GM19397 (cell line): ENCODE results near the gene DIAPH1.
A peak's percentile ranks its signal among the peaks of the same experiment; 100 is the strongest.

Source experiments
- ATAC-seq: cut with Tn5 transposase; IDR thresholded peaks from one replicate; pipeline ENCODE4 v1.9.1; 2021; ENCODE audit warnings: mild to moderate bottlenecking, moderate library complexity; ENCODE audit not compliant: unreplicated experiment

The DIAPH1 gene

GRCh38 chr5:141618804-141619554 lies at the start of gene DIAPH1:
Gene DIAPH1, minus strand, starts transcription at chr5:141619000. Its CDS starts 86 bp downstream, at chr5:141618914.
- ATAC-seq, result peak; percentile 88

DNA sequence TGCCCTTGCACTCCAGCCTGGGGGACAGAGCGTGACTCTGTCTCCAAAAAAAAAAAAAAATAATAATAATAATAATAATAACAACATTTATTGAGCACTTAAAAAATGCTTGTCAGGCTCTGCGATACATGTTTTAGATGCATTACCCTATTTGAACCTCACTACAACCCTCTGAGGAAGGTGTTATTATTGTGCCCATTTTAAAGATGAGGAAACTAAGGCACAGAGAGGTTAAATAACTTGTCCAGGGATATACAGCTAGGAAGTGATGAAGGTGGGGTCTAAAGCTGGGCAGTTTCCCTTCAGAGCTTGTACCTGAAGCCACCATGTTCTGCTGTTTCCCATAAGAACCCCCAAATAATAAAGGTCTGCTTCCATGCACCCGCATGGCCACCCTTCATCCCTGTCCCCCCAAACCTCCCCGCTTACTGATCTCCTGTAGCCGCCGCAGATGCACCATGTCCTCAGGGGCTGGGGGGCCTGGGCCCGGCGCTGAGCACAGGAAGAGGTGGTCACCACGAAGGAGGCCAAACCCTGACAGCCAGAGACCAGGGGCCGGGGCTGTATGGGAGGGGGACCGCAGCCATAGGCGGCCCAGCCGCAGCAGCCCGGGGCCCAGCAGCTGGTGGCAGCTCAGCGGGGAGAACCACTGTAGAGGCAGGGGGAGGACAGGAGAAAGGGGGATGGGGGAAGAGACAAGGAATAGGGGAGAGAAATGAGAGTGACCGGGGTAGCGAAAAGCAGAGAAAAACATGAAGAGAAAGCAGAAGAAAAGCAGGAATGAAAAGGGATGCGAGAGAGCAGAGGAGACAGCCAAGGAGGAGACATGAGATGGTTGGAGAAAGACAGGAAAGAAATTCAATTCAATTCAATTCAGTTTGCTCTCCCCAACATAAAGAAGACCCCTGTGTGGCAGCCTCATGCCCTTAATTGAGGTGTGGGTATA lies 47.5 kb upstream of the DIAPH1 start:
- ATAC-seq, result no peak

DNA sequence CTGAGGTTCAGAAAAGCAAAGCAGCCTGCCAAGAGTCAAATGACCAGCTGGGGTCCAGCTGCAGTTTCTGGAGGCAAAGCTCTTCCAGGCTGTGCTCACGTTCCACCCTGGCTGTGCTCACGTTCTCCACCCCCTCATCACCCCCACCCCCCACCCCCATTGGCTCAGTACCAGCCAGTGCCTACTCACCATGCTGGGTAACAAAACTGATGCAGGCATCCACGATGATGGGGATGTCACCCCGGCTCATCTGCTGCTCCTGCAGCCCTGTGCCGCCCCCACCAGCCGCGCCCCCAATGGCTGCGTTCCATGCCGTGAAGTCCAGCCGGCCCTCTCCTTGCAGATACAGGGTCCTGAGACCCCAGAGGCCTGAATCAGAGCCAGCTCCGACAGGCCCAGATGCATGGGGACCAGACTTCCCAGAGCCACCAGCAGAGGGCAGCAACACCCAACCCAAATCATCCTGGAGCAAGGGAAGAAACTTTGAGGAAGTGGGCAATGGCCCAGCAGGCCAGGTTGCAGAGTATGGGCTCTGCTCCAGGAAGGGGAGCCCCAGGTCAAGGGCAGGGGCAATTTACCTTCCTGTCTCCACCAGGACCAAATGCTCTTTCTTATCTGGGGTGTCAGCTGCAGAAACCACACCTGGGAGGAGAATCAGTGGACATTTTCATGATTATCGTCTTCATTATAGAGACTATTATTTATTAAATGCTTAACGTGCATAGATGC lies 46.1 kb upstream of the DIAPH1 start:
- ATAC-seq, result peak; percentile 98

GRCh38 chr5:141663506-141663905 lies 44.7 kb upstream of the DIAPH1 start:
- ATAC-seq, result no peak

DNA sequence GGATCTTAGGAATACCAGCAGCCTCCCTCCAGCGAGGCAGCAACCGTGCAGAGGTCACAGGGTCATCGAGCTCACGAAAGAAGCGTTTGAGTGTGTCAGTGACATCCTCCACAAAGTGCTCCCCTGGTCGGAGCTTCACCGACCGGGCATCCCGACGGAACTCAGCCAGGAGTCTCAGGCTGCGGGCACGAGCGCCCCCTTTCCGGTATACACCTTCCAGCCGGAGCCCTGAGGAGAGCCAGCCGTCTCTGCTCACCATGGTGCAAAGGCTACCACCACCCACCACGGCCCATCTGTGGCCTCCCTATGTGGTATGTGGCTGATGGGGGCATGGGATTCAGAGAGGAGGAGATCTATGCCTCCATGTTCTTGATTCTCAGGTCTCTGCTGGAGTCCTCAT lies 43.2 kb upstream of the DIAPH1 start:
- no peak for ATAC-seq

DNA sequence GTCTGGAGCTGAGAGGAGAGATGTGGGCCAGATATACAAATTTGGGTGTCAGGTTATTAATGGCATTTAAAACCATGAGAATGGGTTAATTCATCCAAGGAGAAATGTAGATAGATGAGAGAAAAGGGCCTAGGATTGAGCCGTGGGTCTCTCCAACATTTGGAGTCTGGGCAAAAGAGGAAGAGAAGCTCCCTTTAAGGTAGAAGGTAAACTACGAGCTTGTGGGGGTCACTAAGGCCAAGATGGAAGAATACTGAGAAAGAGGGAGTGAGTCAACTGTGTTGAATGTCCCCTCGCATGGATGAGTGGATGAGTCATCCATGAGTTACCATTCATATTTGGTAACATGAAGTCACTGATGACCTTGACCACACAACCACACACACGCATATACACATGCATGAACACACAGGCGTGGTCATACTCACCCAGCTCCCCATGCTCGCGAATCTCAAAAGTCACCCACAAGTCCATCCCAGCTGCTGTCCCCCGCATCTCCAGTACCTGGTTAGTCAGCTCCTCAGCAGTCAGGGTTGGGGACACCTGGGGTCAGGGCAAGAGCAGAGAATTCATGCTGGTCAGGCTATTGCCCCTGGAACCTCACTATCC lies 39.2 kb upstream of the DIAPH1 start:
- no peak for ATAC-seq

- no peak for ATAC-seq
Measured at GRCh38 chr5:141657404-141657803, 38.6 kb upstream of the DIAPH1 start.

DNA sequence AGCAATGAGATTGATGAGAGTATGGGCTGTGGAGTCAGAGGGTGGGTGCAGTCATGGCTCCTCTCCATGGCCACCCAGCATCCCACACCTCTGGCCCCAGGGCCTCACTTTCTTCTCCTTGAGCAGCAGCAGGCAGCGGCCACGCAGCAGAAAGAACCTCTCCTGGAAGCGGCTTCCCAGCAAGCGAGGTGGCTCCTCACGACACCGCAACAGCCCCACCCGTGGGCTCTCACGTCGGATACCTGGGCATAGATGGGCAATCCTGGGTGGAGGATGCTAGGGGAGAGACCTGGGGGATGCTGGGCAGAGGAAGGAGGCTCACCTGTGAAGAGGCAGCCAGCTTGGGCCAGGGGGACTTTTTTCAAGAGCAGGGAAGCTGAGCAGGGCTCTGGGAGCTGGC lies 37.6 kb upstream of the DIAPH1 start:
- no peak for ATAC-seq

DNA sequence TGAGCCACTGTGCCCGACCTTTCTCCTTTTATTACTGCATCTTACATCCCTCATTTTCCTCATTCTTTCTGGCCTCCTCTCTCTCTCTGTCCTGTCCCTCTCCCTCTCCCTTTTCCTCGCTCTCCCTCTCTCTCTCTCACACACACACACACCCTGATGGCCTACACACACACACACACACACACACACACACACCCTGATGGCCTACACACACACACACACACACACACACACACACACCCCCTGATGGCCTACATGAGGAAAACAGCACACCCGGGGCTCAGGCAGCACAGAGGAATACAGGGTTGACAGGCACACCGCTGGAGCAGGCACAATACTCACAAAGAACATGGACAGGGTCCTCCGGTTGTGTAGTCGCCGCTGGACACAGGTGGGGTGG lies 36.2 kb upstream of the DIAPH1 start:
- ATAC-seq, result no peak

DNA sequence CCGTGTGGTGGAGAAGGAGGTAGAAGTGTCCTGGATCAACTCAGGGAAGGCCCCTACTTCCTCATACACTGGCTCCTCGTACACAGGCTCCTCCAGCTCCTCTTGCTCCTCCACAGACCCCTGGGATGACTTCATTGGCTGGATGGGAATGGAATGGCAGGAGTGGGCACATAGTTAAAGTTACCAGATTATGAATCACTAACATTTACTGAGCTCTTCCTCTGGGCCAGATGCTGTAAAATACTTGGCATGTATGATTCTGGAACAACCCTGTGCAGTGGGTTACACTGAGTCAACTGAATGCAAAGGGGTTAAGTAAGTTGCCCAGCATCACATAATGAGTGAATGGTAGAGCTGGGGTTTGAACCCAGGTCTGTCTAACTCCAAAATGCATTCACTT lies 35.5 kb upstream of the DIAPH1 start:
- ATAC-seq, result no peak

GRCh38 chr5:141651728-141652105 lies 32.9 kb upstream of the DIAPH1 start:
- no peak for ATAC-seq

DNA sequence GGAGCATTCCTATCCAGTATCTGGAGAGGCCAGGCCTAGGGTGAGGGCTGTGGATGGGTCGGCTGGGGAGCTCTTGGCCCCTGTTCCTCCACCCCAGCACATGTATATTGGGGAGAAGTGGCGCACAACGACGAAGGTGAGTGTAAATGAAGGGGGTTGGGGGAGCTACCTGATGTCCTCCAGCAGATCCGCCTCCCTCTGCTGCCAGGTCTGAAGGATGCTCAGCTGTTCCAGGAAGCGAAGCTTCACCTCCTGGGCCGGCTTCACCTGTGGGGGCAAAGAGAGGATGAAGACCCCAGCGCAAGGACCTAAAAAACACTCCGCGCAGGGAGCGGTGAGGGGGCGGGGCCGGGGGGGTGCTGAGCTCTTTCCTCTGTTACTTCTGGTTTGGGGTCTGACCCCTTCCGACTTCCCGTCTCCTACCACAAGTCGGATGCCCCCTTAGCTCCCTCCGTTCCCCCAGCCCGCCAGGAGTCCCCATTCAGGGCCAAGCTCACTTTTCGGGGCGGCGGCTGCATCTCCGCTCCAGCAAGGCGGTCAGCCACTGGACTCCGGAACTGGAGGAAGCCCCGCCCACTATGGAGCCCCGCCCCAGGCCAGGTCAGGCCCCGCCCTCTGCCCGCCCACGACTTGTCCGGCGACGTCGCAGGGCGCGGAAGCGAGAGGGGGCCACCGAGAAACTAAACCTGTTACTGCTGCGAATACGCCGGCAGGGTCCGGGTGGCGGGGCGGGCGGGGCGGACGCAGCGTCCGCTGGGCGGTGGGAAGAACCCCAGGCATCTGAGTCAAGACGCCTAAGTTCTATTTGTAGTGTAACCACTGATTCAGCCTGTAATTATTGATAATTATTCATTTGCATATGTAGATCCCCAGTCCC lies 32.3 kb upstream of the DIAPH1 start, which contains the start of gene FCHSD1:
Gene FCHSD1 (minus strand): TSS at position 568 of the 877 bp plus-strand sequence. CDS start 50 bp downstream, at position 518.
- ATAC-seq, result peak; percentile 97

GRCh38 chr5:141649972-141650371 lies 31.2 kb upstream of the DIAPH1 start:
- ATAC-seq, result no peak

DNA sequence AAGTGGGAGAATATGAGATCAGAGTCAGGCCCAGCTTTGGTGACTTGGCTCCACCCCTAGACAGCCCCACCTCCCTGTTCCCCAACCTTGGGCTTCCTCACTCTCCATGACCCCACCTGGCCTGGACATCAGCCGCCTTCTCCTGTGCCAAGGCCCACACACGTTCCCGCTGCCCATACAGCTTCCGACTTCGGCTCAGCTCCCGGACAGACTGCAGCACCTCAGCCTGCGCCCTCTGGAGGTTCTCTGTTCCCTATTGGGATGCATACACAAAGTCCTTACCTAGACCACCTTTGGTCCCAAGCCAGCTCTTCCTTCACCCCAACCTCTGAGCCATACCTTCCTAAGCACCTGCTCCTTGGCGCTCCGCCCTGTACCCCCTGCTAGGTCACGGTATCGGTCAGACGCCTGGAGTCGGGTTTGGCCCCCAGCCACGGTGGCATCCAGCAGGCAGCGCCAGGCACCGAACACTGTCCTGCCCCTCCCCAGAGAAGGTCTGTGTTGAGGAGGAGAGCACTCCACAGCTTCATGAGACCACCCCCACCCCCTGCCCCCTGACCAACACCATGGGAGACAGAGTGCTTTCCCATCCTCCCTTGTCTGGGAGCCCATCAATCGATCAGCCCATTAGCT lies 30.4 kb upstream of the DIAPH1 start:
- no peak for ATAC-seq

DNA sequence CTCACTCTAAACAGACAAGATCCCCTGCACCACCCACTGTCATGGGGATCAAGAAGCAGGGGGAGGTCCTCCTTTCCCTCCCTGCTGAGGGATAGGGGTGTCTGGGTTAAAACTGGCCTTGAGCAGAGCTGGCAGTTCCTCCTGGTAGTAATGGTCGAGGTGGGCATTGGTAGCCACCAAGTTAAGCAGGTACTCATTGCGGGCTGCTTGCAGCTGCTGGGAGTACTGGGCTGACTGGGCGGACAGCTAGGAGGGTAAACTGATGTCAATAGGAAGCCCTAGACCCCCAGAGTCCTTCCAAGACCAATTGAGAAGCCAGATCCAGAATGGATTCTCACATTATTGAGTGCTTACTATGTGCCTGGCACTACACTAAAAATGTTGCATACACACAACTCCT lies 29.1 kb upstream of the DIAPH1 start:
- ATAC-seq, result no peak

DNA sequence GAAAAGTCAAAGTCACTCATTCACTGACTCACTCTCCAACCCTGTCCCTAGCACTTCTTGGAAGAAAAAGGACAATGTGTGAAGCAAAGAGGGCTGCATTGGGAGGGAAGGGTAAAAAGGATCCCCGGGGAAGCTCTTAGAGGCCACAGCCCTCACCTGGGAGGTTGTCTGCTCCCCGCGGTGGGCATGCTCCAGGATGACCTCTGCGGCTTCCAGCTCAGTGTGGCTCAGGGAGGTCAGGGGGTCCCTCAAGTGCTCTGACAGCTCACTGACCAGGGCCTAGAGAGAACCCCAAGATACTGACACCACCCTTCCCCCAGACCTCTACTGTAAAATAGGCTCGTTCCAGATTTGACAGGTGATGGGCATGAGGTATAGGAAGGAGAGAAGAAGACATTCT lies 28.4 kb upstream of the DIAPH1 start:
- ATAC-seq, result no peak

DNA sequence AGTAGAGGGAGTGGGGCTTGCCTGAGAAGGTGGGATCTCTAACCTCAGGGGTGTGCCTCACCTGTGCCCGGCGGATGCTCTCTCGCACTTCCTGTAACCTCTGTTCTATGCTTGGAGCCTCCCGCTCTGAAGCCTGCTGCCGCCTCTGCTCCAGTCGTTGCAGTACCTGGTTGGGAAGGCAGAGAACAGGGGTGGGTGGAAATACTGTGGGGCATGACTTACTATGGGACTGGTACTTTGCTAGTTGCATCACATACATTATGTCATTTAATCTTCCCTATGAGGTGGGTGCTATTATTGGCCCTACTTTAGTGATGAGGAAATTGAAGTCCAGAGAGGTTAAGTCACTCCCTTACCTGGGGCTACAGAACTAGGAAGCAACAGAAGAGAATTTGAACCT lies 27.2 kb upstream of the DIAPH1 start:
- no peak for ATAC-seq

DNA sequence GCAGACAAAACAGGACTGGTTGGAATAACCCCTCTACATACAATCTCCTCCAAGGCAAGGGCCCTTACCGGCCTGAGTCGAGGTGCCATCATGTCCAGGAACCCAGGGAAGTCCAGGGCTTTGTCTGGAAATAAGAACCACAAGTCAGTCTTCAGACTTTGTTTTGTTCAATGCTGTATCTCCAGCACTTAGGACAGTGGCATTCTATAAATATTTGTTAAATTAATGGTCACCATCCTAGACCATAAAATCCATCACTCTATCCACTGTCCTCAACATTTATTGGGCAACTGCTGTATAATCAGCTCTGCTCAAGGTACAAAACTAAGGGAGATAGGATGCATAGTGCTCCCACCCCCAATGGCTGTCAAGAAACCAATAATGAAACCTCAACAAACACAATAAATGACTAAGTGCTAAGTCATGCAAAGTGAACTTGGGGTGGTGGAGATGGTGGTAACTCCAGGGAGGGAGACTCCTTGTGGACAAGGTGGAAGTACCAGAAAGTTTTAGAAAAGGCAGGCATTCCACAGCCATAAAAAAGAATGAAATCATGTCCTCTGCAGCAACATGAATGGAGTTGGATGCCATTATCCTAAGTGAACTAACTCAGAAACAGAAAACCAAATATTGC lies 23.0 kb upstream of the DIAPH1 start:
- ATAC-seq, result peak; percentile 35

- ATAC-seq, result no peak
Measured at GRCh38 chr5:141640698-141641097, 21.9 kb upstream of the DIAPH1 start.
